HCT116 (cell line): ENCODE results near the gene RGS10. TPM values are rescaled to one million over a fixed set of nuclear protein-coding genes. Genes with fewer than 3 reads are reported as not detected.

Experiments
- ATAC-seq: fragments of 200-7000 bp; cut with Tn5 transposase; 2 replicates; pipeline ENCODE4 v1.9.1; 2020; ENCODE audit warnings: mild to moderate bottlenecking, moderate library complexity
- BruUV-seq: library from RNA; stranded (reverse); fragments of 400-500 nt; replicated peaks from 2 replicates; lab custom pipeline; 2021; lab: Mats Ljungman, UMichigan
- CTCF ChIA-PET: fragments of 300-600 bp; sonication (Branson Sonifier 250); formaldehyde crosslinking; loops from one replicate; lab custom pipeline; 2021; ENCODE audit warnings: antibody characterized with exemption; lab: Charles Lee
- POLR2A ChIA-PET: fragments of 300-600, 350-600 bp; sonication (Branson Sonifier 250); formaldehyde crosslinking; loops from one replicate; lab custom pipeline; 2021; ENCODE audit warnings: antibody characterized with exemption; lab: Charles Lee
- RAD21 ChIA-PET, 2 experiments: fragments of 300-600 bp; sonication (Branson Sonifier 250); formaldehyde crosslinking; loops; one replicate each; lab custom pipeline; 2023; ENCODE audit warnings: low total read pairs in 2 of 2; ENCODE audit not compliant: uncharacterized antibody in 2 of 2, unreplicated experiment in 2 of 2, low non-redundant PET in 1 of 2; lab: Charles Lee
- DNase-seq: peaks from one replicate; pipeline ENCODE4 v3.0.0-alpha.2; 2010; ENCODE audit warnings: low read depth, low spot score
- H2AFZ ChIP-seq: fragments of 200-600 bp; shearing (Covaris generic), sonication (generic); 2 replicates; pipeline ENCODE4 v1.6.1; 2017; ENCODE audit warnings: low read depth, mixed run types, mixed read lengths, antibody characterized with exemption, low read length; ENCODE audit not compliant: poor library complexity, severe bottlenecking
- H3K27ac ChIP-seq: 2 replicates; pipeline ENCODE4 v1.5.1; 2012; ENCODE audit warnings: low read depth, low read length
- H3K27me3 ChIP-seq: fragments of 200-600 bp; sonication (generic); 2 replicates; pipeline ENCODE4 v1.6.1; 2016; ENCODE audit warnings: mixed run types, low read length, mixed read lengths; ENCODE audit not compliant: insufficient read depth
- H3K36me3 ChIP-seq, 2 experiments: fragments of 200-500 bp in 1 of 2; fragments of 200-600 bp in 1 of 2; sonication (Bioruptor generic) in 1 of 2; sonication (generic) in 1 of 2; 2 replicates each; pipeline versions ENCODE4 v1.5.1 to v1.6.1; 2014 to 2016; ENCODE audit warnings: low read length in 2 of 2, inconsistent platforms in 1 of 2, mixed read lengths in 1 of 2, mixed run types in 1 of 2; ENCODE audit not compliant: insufficient read depth in 2 of 2, control insufficient read depth in 1 of 2
- H3K4me1 ChIP-seq, 2 experiments: fragments of 200-600 bp in 1 of 2; sonication (generic) in 1 of 2; 2 replicates each; pipeline versions ENCODE4 v1.5.1 to v1.6.1; 2012 to 2017; ENCODE audit warnings: low read length in 2 of 2, inconsistent platforms in 1 of 2, mild to moderate bottlenecking in 1 of 2, mixed read lengths in 1 of 2, mixed run types in 1 of 2, moderate library complexity in 1 of 2; ENCODE audit not compliant: insufficient read depth in 2 of 2, control insufficient read depth in 1 of 2
- H3K4me2 ChIP-seq: fragments of 200-600 bp; sonication (generic); 2 replicates; pipeline ENCODE4 v1.6.1; 2017; ENCODE audit warnings: mixed run types, low read length, mixed read lengths
- H3K4me3 ChIP-seq, 2 experiments: fragments of 200-600 bp in 1 of 2; sonication (generic) in 1 of 2; replicated peaks in 1 of 2; 2 replicates each; pipeline ENCODE4 v1.5.1; 2011 to 2016; ENCODE audit warnings: low read length in 2 of 2, control low read depth in 1 of 2, low read depth in 1 of 2, mild to moderate bottlenecking in 1 of 2, mixed read lengths in 1 of 2, mixed run types in 1 of 2
- H3K79me2 ChIP-seq: fragments of 200-600 bp; sonication (generic); 2 replicates; pipeline ENCODE4 v1.6.1; 2017; ENCODE audit warnings: mild to moderate bottlenecking, mixed run types, low read length, moderate library complexity, mixed read lengths; ENCODE audit not compliant: insufficient read depth
- H3K9ac ChIP-seq: fragments of 200-600 bp; sonication (generic); 2 replicates; pipeline ENCODE4 v1.6.1; 2016; ENCODE audit warnings: low read length, mixed read lengths
- H3K9me2 ChIP-seq: fragments of 200-600 bp; sonication (generic), shearing (Covaris generic); 2 replicates; pipeline ENCODE4 v1.6.1; 2017; ENCODE audit warnings: mixed run types, mild to moderate bottlenecking, moderate library complexity; ENCODE audit not compliant: insufficient read depth
- H3K9me3 ChIP-seq, 2 experiments: fragments of 200-500 bp in 1 of 2; fragments of 200-600 bp in 1 of 2; sonication (Bioruptor generic) in 1 of 2; sonication (generic) in 1 of 2; 2 replicates each; pipeline ENCODE4 v1.6.1; 2014 to 2017; ENCODE audit warnings: low read length in 2 of 2, mixed read lengths in 2 of 2, inconsistent platforms in 1 of 2, low read depth in 1 of 2, mild to moderate bottlenecking in 1 of 2, mixed run types in 1 of 2, moderate library complexity in 1 of 2; ENCODE audit not compliant: control insufficient read depth in 1 of 2, insufficient read depth in 1 of 2
- H4K20me1 ChIP-seq: fragments of 200-600 bp; sonication (generic), shearing (Covaris generic); 2 replicates; pipeline ENCODE4 v1.6.1; 2017; ENCODE audit warnings: mixed run types, mild to moderate bottlenecking, moderate library complexity; ENCODE audit not compliant: insufficient read depth
- EGR1 ChIP-seq: IDR thresholded peaks from 2 replicates; pipeline ENCODE4 v1.6.1; 2012; ENCODE audit warnings: low read depth
- EZH2 ChIP-seq: fragments of 200-600 bp; sonication (generic); IDR thresholded peaks from 2 replicates; pipeline ENCODE4 v1.6.1; 2017; ENCODE audit warnings: antibody characterized with exemption, mixed run types
- POLR2A ChIP-seq: IDR thresholded peaks from 2 replicates; pipeline ENCODE4 v1.7.0; 2011; ENCODE audit warnings: borderline replicate concordance; ENCODE audit not compliant: insufficient read depth, insufficient read length; ENCODE audit errors: extremely low read depth
- POLR2AphosphoS5 ChIP-seq: IDR thresholded peaks from 2 replicates; pipeline ENCODE4 v1.6.1; 2011; ENCODE audit warnings: mild to moderate bottlenecking, low read depth, low read length, moderate library complexity
- RAD21 ChIP-seq: IDR thresholded peaks from 2 replicates; pipeline ENCODE4 v1.6.1; 2012; ENCODE audit warnings: low read depth, mild to moderate bottlenecking
- SIN3A ChIP-seq: IDR thresholded peaks from 2 replicates; pipeline ENCODE4 v1.6.1; 2012; ENCODE audit warnings: low read depth
- SP1 ChIP-seq: IDR thresholded peaks from 2 replicates; pipeline ENCODE4 v1.6.1; 2012; ENCODE audit warnings: low read depth
- SRF ChIP-seq: IDR thresholded peaks from 2 replicates; pipeline ENCODE4 v1.6.1; 2012; ENCODE audit warnings: low read depth
- YY1 ChIP-seq: IDR thresholded peaks from 2 replicates; pipeline ENCODE4 v1.6.1; 2011; ENCODE audit warnings: low read length, low read depth, moderate library complexity, mild to moderate bottlenecking; ENCODE audit not compliant: insufficient replicate concordance; ENCODE audit errors: extremely low read depth
- intact Hi-C: fragments of 100-400 bp; cut with micrococcal nuclease; formaldehyde crosslinking; loops from 2 replicates; pipeline ENCODE4 v1.10.0; 2022
- total RNA-seq: library from RNA; stranded (reverse); gene quantifications from one replicate; pipeline ENCODE4 v1.2.1, GENCODE V29; 2021; ENCODE audit not compliant: unreplicated experiment
- TF ChIP-seq, protein P1 (sequence below): IDR thresholded peaks from 2 replicates; pipeline ENCODE4 v1.6.1; 2011; ENCODE audit warnings: mild to moderate bottlenecking, low read length, moderate library complexity; ENCODE audit not compliant: insufficient replicate concordance; ENCODE audit errors: extremely low read depth
- TF ChIP-seq, protein P2 (sequence below): IDR thresholded peaks from 2 replicates; pipeline ENCODE4 v1.6.1; 2012

The RGS10 gene
- total RNA-seq, 1 experiment from 2014 or later: 96.7 TPM

- Histone ChIP-seq H3K9me2 (no peaks in the 10 kb centered on the region), H3K27me3 (peaks cover 15% of the 10 kb centered on the region; the same call in 1 of the 2 replicates), H3K4me3 (no peak overlapping the region), H4K20me1 (no peaks in the 10 kb centered on the region), H3K9ac (no peak overlapping the region), H3K9me3 (no peaks in the 10 kb centered on the region), H3K79me2 (no peaks in the 10 kb centered on the region), H3K4me2 (no peak overlapping the region), H3K4me1 (peaks cover 0 to 2% of the 10 kb centered on the region in 2 experiments; a peak in 2 of 4 replicates), H2AFZ (no peak overlapping the region), H3K36me3 (no peaks in the 10 kb centered on the region), H3K27ac (no peak overlapping the region)
- POLR2A ChIA-PET: no interaction called here
- TF ChIP-seq, protein P1, sequence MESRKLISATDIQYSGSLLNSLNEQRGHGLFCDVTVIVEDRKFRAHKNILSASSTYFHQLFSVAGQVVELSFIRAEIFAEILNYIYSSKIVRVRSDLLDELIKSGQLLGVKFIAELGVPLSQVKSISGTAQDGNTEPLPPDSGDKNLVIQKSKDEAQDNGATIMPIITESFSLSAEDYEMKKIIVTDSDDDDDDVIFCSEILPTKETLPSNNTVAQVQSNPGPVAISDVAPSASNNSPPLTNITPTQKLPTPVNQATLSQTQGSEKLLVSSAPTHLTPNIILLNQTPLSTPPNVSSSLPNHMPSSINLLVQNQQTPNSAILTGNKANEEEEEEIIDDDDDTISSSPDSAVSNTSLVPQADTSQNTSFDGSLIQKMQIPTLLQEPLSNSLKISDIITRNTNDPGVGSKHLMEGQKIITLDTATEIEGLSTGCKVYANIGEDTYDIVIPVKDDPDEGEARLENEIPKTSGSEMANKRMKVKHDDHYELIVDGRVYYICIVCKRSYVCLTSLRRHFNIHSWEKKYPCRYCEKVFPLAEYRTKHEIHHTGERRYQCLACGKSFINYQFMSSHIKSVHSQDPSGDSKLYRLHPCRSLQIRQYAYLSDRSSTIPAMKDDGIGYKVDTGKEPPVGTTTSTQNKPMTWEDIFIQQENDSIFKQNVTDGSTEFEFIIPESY: no peak
- no peak for TF ChIP-seq POLR2A
- no peak for TF ChIP-seq POLR2AphosphoS5
- TF ChIP-seq, protein P2, sequence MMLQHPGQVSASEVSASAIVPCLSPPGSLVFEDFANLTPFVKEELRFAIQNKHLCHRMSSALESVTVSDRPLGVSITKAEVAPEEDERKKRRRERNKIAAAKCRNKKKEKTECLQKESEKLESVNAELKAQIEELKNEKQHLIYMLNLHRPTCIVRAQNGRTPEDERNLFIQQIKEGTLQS: no peak
- no peak for TF ChIP-seq SRF
- BruUV-seq: no TSS peak
- intact Hi-C loops: no loop called here
- DNase-seq (no peak), ATAC-seq (no peak)
- CTCF ChIA-PET: interaction anchor here (1.1 to 2.5 kb wide), 2 partner anchors 8 to 273 kb away, joined by 3 to 12 read pairs; no protein-coding TSS in a partner anchor
- RAD21 ChIA-PET: no interaction called here
Measured at GRCh38 chr10:119481781-119482426, 60.6 kb downstream of the RGS10 start.

GRCh38 chr10:119480667-119481066 is 61.9 kb downstream of the RGS10 start:
- Histone ChIP-seq H3K27me3 (peaks cover 23% of the 10 kb centered on the region; the same call in 1 of the 2 replicates), H3K4me2 (no peak overlapping the region), H3K9me2 (no peaks in the 10 kb centered on the region), H3K4me1 (peaks cover 0 to 2% of the 10 kb centered on the region in 2 experiments; a peak in 2 of 4 replicates), H2AFZ (no peak overlapping the region), H4K20me1 (no peaks in the 10 kb centered on the region), H3K4me3 (no peak overlapping the region), H3K36me3 (no peaks in the 10 kb centered on the region), H3K27ac (no peak overlapping the region), H3K9ac (no peak overlapping the region), H3K9me3 (no peaks in the 10 kb centered on the region), H3K79me2 (no peaks in the 10 kb centered on the region)
- ChIA-PET RAD21 (no interaction called here), CTCF (interaction anchor here (0.8 to 2.5 kb wide), 4 partner anchors 9 to 282 kb away, joined by 3 to 12 read pairs (median 4); no protein-coding TSS in a partner anchor), POLR2A (no interaction called here)
- intact Hi-C loops: no loop called here
- BruUV-seq: no TSS peak
- ATAC-seq (no peak), DNase-seq (no peak)
- TF ChIP-seq SIN3A (no peak), RAD21 (no peak), EZH2 (no peak), EGR1 (no peak), SP1 (no peak), YY1 (no peak), POLR2AphosphoS5 (no peak)
